ENCODE measurements around the gene CPN1.

The CPN1 gene

GRCh38 chr10:100004805-100005510 is 76.7 kb downstream of the CPN1 start:
- H3K36me3 ChIP-seq (replicated peaks; ENCODE audit: insufficient read depth, low read length), result no peaks in the 10 kb centered on the region
- no peaks in the 10 kb centered on the region for H4K20me1 ChIP-seq (ENCODE audit: insufficient read depth, low read length)
- no peaks in the 10 kb centered on the region for H3K9me2 ChIP-seq (replicated peaks; ENCODE audit: insufficient read depth, low read length)
- TF ChIP-seq, protein P1, sequence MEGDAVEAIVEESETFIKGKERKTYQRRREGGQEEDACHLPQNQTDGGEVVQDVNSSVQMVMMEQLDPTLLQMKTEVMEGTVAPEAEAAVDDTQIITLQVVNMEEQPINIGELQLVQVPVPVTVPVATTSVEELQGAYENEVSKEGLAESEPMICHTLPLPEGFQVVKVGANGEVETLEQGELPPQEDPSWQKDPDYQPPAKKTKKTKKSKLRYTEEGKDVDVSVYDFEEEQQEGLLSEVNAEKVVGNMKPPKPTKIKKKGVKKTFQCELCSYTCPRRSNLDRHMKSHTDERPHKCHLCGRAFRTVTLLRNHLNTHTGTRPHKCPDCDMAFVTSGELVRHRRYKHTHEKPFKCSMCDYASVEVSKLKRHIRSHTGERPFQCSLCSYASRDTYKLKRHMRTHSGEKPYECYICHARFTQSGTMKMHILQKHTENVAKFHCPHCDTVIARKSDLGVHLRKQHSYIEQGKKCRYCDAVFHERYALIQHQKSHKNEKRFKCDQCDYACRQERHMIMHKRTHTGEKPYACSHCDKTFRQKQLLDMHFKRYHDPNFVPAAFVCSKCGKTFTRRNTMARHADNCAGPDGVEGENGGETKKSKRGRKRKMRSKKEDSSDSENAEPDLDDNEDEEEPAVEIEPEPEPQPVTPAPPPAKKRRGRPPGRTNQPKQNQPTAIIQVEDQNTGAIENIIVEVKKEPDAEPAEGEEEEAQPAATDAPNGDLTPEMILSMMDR (IDR thresholded peaks at IDR 0.05; ENCODE audit: low read length), result no peak
- TF ChIP-seq EZH2phosphoT487 (IDR thresholded peaks at IDR 0.05; ENCODE audit: low read length) (no peak), EZH2 (optimal IDR thresholded peaks at IDR 0.05; ENCODE audit: low read depth, low read length) (no peak)
- H2AFZ ChIP-seq (ENCODE audit: low read length), result no peak overlapping the region
- no peak overlapping the region for H3K4me3 ChIP-seq (ENCODE audit: low read length)
- peaks cover 10% of the 10 kb centered on the region; the same call in 1 of the 2 replicates for H3K4me1 ChIP-seq (ENCODE audit: low read length)
- H3K9me3 ChIP-seq (replicated peaks; ENCODE audit: insufficient read depth, low read length), result no peaks in the 10 kb centered on the region
- H3F3A ChIP-seq (ENCODE audit: insufficient read depth, low read length), result no peaks in the 10 kb centered on the region
- H3K27ac ChIP-seq (ENCODE audit: low read length), result no peak overlapping the region
- no peak for DNase-seq
- H3K79me2 ChIP-seq (ENCODE audit: low read length), result 0 out of 2 replicates have a peak, but pooled peaks cover 9% of the 10 kb centered on the region
- H3K27me3 ChIP-seq (replicated peaks; ENCODE audit: insufficient read depth, low read length), result no peaks in the 10 kb centered on the region
- no peak overlapping the region for H3K4me2 ChIP-seq (ENCODE audit: low read depth, low read length)
- H3K9ac ChIP-seq (ENCODE audit: low read length), result no peak overlapping the region

- H3K36me3 ChIP-seq (replicated peaks; ENCODE audit: insufficient read depth, low read length), result no peaks in the 10 kb centered on the region
- H3K79me2 ChIP-seq (ENCODE audit: low read length), result peaks cover 9% of the 10 kb centered on the region; the same call in 1 of the 2 replicates
- H3K9me3 ChIP-seq (replicated peaks; ENCODE audit: insufficient read depth, low read length), result no peaks in the 10 kb centered on the region
- no peak overlapping the region for H3K4me3 ChIP-seq (ENCODE audit: low read length)
- peaks cover 16% of the 10 kb centered on the region for H3K4me1 ChIP-seq (ENCODE audit: low read length)
- H3F3A ChIP-seq (ENCODE audit: insufficient read depth, low read length), result no peaks in the 10 kb centered on the region
- no peak overlapping the region for H2AFZ ChIP-seq (ENCODE audit: low read length)
- DNase-seq, result no peak
- no peaks in the 10 kb centered on the region for H3K27me3 ChIP-seq (replicated peaks; ENCODE audit: insufficient read depth, low read length)
- no peaks in the 10 kb centered on the region for H3K9me2 ChIP-seq (replicated peaks; ENCODE audit: insufficient read depth, low read length)
- no peaks in the 10 kb centered on the region for H4K20me1 ChIP-seq (ENCODE audit: insufficient read depth, low read length)
- TF ChIP-seq EZH2 (optimal IDR thresholded peaks at IDR 0.05; ENCODE audit: low read depth, low read length) (no peak), EZH2phosphoT487 (IDR thresholded peaks at IDR 0.05; ENCODE audit: low read length) (no peak)
- TF ChIP-seq, protein P1 (IDR thresholded peaks at IDR 0.05; ENCODE audit: low read length), result no peak
- no peak overlapping the region for H3K27ac ChIP-seq (ENCODE audit: low read length)
- H3K9ac ChIP-seq (ENCODE audit: low read length), result no peak overlapping the region
- H3K4me2 ChIP-seq (ENCODE audit: low read depth, low read length), result no peak overlapping the region
Observed at GRCh38 chr10:100000109-100000644, 81.5 kb downstream of the CPN1 start.

- Histone ChIP-seq H4K20me1 (ENCODE audit: insufficient read depth, low read length) (no peaks in the 10 kb centered on the region), H3K9ac (ENCODE audit: low read length) (no peak overlapping the region), H3K9me3 (replicated peaks; ENCODE audit: insufficient read depth, low read length) (no peaks in the 10 kb centered on the region), H3K9me2 (replicated peaks; ENCODE audit: insufficient read depth, low read length) (no peaks in the 10 kb centered on the region), H3K36me3 (replicated peaks; ENCODE audit: insufficient read depth, low read length) (no peaks in the 10 kb centered on the region), H3K27ac (ENCODE audit: low read length) (no peak overlapping the region), H3K27me3 (replicated peaks; ENCODE audit: insufficient read depth, low read length) (no peaks in the 10 kb centered on the region), H3K79me2 (ENCODE audit: low read length) (peaks cover 7% of the 10 kb centered on the region; the same call in 1 of the 2 replicates), H3F3A (ENCODE audit: insufficient read depth, low read length) (no peaks in the 10 kb centered on the region), H3K4me1 (ENCODE audit: low read length) (peaks cover 16% of the 10 kb centered on the region), H3K4me3 (ENCODE audit: low read length) (no peak overlapping the region), H3K4me2 (ENCODE audit: low read depth, low read length) (peak overlapping the region; percentile 6; the same call in 1 of the 2 replicates), H2AFZ (ENCODE audit: low read length) (no peak overlapping the region)
- peak; percentile 59 for DNase-seq
- TF ChIP-seq EZH2 (optimal IDR thresholded peaks at IDR 0.05; ENCODE audit: low read depth, low read length) (no peak), EZH2phosphoT487 (IDR thresholded peaks at IDR 0.05; ENCODE audit: low read length) (no peak)
- TF ChIP-seq, protein P1 (IDR thresholded peaks at IDR 0.05; ENCODE audit: low read length), result no peak
Observed at GRCh38 chr10:99999319-100000108, 82.2 kb downstream of the CPN1 start.
